Gastroesophageal sphincter (tissue), 3 donors: Measurements from ENCODE around the gene CNTNAP4.

Experiments used
- EP300 ChIP-seq: sonication (generic); formaldehyde crosslinking; IDR thresholded peaks from one replicate; pipeline ENCODE4 v1.6.1; 2017; ENCODE audit warnings: antibody characterized with exemption, mild to moderate bottlenecking
- POLR2A ChIP-seq, 2 donors: fragments of 450-650 bp; IDR thresholded peaks; one replicate each; pipeline ENCODE4 v1.6.1; 2017; ENCODE audit warnings: antibody characterized with exemption in 2 of 2, mild to moderate bottlenecking in 2 of 2, moderate library complexity in 1 of 2
- POLR2AphosphoS5 ChIP-seq: sonication (generic); formaldehyde crosslinking; IDR thresholded peaks from one replicate; pipeline ENCODE4 v1.6.1; 2017; ENCODE audit warnings: antibody characterized with exemption
- TF ChIP-seq, protein P1 (sequence below), 4 experiments: fragments of 200-600 bp in 2 of 4; fragments of 450-650 bp in 2 of 4; sonication (generic) in 1 of 4; IDR thresholded peaks; one replicate each; pipeline ENCODE4 v1.5.1; 2017 to 2019; ENCODE audit warnings: antibody characterized with exemption in 4 of 4, mild to moderate bottlenecking in 2 of 4, moderate library complexity in 2 of 4

- TF ChIP-seq EP300 (no peak), POLR2A (IDR thresholded peaks at IDR 0.05) (no peak), POLR2AphosphoS5 (no peak)
- TF ChIP-seq, protein P1, sequence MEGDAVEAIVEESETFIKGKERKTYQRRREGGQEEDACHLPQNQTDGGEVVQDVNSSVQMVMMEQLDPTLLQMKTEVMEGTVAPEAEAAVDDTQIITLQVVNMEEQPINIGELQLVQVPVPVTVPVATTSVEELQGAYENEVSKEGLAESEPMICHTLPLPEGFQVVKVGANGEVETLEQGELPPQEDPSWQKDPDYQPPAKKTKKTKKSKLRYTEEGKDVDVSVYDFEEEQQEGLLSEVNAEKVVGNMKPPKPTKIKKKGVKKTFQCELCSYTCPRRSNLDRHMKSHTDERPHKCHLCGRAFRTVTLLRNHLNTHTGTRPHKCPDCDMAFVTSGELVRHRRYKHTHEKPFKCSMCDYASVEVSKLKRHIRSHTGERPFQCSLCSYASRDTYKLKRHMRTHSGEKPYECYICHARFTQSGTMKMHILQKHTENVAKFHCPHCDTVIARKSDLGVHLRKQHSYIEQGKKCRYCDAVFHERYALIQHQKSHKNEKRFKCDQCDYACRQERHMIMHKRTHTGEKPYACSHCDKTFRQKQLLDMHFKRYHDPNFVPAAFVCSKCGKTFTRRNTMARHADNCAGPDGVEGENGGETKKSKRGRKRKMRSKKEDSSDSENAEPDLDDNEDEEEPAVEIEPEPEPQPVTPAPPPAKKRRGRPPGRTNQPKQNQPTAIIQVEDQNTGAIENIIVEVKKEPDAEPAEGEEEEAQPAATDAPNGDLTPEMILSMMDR (IDR thresholded peaks at IDR 0.05): no peak
Observed at GRCh38 chr16:76455257-76455656, 178.1 kb downstream of the CNTNAP4 start.
